ENCODE data around the gene NRP2.

The NRP2 gene

DNA sequence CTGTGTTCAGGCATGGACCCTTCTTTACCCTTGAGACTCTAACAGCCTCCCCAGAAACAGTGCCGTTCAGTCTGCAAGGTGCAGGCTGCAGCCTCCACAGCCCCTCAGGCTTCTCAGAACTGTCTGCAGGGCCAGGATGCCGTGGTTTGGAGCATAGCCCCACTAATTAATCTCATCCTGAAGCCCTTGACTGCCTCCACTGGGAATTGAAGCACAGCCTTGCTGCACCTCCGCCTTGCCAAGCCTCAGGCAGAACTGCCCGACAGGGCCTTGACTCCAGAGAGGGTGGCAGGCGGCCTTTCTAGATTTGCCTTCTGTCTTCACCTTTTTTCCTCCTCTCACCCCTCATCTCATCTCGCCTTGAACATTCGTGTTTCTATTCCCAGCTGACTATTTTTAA is 119.8 kb downstream of the NRP2 start:
- DNase-seq, result no peak

DNA sequence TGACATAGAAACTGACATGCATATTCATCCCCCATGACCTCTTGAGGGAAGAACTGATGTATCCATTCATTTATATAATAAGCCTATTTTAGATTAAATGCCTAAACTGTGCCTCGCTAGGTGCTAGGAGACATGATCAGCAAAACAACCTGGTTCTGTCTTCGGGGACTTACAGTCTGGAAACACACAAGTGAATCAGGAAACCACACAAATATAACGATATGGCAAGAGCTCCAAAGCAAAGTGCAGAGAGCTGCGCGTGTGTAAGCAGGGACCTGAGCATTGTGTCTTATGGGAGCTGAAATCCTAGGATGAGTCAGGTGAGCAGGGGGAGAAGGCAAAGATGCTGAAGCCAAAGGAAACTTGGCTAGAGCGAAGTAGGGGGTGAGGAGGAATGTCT is 120.6 kb downstream of the NRP2 start:
- DNase-seq, result no peak

- no peak for DNase-seq
These were observed 121.2 kb downstream of the NRP2 start for GRCh38 chr2:205803500-205803899.

DNA sequence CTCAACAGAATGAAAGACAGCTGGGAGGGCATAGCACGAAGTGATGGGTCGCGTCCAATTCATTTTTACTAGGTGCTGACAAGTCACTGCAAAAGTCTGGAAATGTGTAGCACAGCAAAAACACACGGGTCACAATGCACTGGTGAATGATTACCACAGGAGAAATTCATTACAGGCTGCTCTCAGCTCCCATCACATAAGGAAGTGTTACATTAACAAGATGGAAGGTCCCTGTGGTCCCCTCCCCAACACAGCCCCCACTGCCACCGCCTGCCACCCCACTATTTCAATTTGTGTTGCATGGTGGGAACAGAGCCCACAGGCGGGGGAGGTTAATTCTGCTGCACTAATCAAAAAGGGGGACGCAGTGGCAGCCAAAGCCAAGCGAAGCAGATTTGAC is 122.8 kb downstream of the NRP2 start:
- no peak for DNase-seq

DNA sequence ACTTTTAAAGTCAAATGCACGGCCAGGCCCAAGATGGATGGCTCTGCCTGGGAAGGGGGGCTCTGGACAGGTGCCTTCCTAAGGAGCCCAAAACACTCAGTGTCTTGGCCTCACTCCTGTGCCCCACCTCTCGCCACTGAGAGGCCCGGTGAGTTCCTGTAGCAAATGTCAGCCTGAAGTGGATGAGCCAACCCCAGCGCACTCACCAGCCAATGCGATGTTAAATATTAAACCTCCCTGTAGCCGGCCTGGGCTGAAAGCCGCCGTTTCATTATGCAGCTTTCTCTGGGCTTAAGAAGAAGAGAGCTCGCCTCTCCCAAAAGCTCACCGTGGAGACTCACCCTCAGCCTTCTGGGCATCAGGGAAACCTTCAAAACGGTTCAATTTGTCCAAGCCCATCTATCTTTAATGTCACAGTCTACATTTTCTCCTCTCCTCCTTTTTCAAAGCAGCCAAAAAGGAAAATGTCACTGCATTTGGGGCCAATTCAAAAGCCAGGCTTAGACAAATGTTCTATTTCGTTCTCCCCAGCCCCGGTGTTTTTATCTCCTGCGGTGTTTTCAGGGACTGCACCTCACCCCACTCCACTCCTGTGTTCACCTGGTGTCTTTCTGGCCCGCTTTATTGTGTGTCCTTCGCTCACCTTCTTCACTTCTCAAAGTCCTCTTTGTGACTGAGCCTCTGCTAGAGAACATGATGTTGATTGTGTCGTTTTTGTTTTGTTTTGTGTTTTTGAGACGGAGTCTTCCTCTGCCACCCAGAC is 124.0 kb downstream of the NRP2 start:
- no peak for DNase-seq

- DNase-seq, result no peak
These were observed 124.9 kb downstream of the NRP2 start for GRCh38 chr2:205807229-205807628.

- no peak for DNase-seq
These were observed 125.5 kb downstream of the NRP2 start for GRCh38 chr2:205807758-205808157.

GRCh38 chr2:205808486-205809121 is 126.3 kb downstream of the NRP2 start:
- peak in 1 of 56 donors; percentile 34 for DNase-seq

DNA sequence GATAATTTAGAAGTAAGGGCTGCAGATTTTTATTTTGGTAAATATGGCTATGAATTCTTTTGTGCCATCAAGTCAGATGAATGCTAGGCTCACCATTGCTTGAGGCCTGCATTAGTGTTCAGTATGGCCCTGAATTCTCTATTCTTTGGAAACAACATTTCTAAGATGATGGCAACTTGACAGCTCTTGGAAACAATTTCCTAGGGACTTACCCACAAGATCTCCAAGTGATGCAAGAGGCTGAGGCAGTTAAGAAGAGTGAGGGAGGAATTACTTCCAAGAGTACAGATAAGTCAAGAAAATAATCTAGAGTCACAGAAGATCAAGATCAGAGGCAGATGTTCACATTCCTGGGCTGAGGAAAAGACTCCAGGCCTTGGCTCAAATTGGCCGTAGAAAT is 129.1 kb downstream of the NRP2 start:
- DNase-seq, result no peak

DNA sequence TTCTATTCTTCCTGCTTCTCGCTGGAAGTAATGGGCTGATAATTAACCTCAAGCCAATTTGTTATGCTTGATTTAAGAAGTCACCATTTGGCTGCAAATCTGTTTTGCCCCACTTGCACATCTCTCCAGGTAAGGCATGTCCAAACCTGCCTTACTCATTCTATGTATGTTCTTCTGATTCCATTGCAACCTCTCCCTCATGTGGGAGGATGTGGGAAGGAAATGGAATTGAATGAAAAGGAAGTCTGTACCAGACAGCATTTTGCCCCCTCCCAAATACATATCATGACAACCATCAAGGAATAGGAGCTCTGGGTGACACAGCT is 131.7 kb downstream of the NRP2 start:
- no peak for DNase-seq

GRCh38 chr2:205815673-205816072 is 133.4 kb downstream of the NRP2 start:
- no peak for DNase-seq

- no peak for DNase-seq
These were observed 134.0 kb downstream of the NRP2 start for GRCh38 chr2:205816268-205816667.

GRCh38 chr2:205822579-205822978 is 140.3 kb downstream of the NRP2 start:
- no peak for DNase-seq

DNA sequence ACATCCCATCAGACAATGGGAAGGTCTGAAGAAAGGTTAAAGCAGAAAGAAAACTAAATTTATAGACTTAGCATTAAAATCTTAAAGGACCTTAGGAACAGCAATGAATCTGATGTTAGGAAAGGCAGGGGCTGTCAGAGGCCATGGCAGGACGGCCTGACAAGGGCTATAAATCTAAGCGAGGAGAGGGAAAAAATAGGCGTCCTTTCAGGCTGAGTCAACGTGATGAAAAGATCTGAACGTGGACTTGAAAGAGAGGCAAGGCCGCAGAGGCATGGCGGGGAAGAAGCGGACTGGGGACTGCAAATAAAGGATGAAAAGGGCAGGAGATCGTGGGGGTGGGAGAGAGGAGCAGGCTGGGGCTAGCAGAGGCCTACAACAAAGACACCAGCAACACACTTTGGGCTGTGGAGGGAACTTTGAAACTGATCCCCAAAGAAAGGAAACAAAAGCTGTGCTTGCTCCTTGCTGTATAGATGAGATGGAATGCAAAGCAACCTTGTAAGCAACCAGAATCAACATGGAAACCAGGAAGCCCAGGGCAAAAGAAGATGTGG is 145.6 kb downstream of the NRP2 start:
- no peak for DNase-seq

DNA sequence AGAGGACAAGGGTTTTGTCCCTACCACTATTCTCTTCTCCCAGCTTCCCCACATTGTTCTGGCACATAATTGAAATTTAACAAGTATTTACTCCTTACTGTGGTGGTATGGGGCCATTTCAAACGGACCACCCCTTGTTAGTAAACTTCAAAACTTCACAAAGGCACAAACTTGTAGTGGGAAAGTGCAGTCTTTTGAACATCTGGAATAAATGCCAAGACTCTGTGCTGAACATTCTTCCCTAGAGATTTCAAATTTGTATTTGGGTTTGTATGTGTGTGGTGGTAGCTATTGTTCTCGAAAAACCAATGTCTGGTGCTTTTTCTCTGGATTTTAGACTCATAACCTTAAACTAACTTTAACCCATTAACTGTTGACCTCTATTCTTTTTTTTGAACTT is 151.6 kb downstream of the NRP2 start:
- no peak for DNase-seq

DNA sequence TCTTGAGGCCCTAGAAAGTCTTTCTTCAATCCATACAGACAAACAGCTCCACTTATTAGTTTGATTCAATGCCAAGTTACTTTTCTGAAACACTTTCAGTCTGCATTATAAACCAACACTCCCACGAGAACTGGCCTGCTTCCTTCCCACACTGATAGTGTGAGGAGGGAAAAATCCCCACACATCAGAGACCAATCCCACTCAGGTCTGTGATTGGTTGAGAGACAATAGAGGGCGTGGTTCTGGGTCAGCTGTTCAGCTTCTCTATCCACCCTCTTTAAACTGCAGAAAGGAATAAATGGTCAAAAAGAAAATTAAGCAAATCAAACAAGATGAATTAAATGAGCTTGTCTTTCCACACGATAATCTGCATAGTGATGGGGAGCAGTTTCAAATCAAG is 152.5 kb downstream of the NRP2 start:
- DNase-seq, result no peak

GRCh38 chr2:205835251-205835791 is 153.0 kb downstream of the NRP2 start:
- no peak for DNase-seq

DNA sequence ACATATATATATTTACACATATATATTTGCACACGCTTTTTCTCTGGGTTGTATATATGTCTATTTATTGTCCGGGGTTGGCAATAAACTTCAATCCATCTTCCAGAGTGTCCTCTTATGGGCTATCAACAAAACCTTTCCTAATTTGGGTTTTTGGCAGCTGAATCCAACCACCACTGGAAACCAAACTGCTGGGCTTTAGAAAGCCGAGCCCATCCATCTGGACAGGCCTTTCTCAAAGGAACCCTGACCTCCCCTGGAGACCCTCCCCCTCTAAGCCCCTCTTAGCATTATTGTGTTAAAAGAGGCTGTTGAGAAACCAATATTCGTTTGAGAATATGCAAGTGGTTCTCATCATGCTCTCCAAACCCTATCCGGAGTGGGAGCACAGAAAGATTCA is 153.6 kb downstream of the NRP2 start:
- DNase-seq, result no peak

DNA sequence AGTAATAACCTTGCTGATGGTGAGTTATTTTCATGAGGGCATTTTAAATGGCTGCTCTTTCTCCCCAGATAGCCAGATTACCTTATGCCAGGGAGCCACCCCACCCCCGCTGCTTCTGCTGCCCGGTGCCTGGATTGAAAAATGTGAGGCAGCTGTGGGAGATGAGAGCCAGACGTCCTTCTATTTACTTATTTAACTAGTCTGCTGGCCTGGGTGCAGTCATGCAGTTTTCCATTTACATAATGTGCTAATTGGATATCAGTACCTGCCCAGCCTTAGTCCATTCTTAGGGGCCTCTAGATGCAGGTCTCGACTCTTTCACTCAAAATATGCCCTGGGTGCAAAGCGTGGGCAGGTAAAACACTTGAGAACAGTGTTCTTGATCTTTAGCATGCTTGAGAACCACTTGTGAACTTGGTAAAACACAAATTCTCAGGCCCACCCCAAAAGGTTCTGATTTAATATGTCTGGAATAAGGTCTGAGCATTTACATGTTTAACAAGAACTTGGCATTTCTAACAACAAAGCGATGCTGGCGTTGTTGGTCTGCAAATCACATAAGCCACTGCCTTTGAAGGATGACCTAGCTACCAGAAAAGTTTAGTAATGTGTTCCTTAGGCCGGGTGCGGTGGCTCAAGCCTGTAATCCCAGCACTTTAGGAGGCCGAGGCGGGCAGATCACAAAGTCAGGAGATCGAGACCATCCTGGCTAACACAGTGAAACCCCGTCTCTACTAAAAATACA is 154.3 kb downstream of the NRP2 start:
- no peak for DNase-seq

DNA sequence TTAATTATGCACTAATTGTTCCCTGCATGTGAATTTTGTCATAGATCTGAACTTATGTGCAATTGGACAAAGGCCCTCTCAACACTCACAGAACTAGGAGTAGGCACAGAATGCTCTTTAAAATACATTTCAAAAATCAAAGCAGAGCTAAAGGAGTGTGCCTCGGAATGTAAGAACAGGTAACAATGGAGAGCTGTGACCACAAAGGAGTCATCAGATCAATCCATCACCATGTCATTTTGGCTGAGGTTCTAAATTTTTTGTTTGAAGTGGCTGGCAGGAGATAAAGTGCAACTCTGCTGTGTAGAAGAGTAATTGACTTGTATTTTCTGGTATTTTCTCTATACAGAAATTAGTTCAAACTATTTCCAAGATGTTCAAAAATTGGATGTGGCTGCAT is 155.4 kb downstream of the NRP2 start:
- no peak for DNase-seq

- no peak for DNase-seq
These were observed 163.1 kb downstream of the NRP2 start for GRCh38 chr2:205845446-205845845.

Data from nucleus accumbens (tissue), 56 donors.